ENCODE measurements around the gene HAUS5.

DNA sequence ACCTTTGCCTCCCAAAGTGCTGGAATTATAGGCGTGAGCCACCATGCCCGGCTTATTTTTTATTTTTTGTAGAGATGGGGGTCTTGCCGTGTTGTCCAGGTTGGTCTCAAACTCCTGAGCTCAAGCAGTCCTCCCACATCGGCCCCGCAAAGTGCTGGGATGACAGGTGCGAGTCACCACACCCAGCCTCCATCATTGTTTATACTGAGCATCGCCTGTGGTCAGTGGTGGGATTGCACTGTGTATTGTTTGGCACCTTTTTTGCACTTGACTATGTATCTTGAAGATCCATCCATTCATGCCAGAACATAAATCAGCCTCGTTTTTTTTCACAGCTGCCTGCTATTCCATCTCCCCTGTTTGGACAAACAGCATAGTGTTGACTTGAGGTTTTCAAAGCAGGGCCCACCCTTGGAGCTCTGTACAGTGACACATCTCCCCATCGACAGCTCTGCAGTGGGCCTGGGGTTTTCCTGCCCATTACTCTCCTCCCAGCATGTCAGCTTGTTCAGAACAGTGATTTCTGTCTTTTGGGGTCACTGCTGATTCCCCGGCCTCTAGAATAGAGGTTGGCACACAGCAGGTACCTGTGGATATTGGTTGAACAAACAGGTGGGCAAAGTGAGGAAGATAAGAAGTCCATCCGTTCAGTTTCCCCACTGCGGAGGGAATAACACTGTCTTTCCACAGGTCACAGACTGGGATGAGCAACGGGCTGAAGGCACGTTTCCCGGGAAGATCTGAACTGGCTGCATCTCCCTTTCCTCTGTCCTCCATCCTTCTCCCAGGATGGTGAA, 45.6 kb downstream of the HAUS5 start:
- TF ChIP-seq, protein P1, sequence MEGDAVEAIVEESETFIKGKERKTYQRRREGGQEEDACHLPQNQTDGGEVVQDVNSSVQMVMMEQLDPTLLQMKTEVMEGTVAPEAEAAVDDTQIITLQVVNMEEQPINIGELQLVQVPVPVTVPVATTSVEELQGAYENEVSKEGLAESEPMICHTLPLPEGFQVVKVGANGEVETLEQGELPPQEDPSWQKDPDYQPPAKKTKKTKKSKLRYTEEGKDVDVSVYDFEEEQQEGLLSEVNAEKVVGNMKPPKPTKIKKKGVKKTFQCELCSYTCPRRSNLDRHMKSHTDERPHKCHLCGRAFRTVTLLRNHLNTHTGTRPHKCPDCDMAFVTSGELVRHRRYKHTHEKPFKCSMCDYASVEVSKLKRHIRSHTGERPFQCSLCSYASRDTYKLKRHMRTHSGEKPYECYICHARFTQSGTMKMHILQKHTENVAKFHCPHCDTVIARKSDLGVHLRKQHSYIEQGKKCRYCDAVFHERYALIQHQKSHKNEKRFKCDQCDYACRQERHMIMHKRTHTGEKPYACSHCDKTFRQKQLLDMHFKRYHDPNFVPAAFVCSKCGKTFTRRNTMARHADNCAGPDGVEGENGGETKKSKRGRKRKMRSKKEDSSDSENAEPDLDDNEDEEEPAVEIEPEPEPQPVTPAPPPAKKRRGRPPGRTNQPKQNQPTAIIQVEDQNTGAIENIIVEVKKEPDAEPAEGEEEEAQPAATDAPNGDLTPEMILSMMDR (IDR thresholded peaks at IDR 0.05; ENCODE audit: low read length): no peak
- no peak for TF ChIP-seq EZH2 (IDR thresholded peaks at IDR 0.05; ENCODE audit: borderline replicate concordance, low read length)

Measured in OCI-LY1 (cell line).